HG02852 (cell line): Measurements from ENCODE around the gene IL17REL.
"Not testable (repeated sequence)": the region's sequence is repeated elsewhere in the genome, so short reads cannot be mapped to it uniquely, and the experiment has no call there.

ENCODE experiments used
- ATAC-seq: cut with Tn5 transposase; IDR thresholded peaks from one replicate; pipeline ENCODE4 v1.9.1; 2021; ENCODE audit warnings: mild to moderate bottlenecking, moderate library complexity; ENCODE audit not compliant: unreplicated experiment

IL17REL gene

GRCh38 chr22:49992921-49993648 is 19.5 kb downstream of the IL17REL start:
- no peak for ATAC-seq

DNA sequence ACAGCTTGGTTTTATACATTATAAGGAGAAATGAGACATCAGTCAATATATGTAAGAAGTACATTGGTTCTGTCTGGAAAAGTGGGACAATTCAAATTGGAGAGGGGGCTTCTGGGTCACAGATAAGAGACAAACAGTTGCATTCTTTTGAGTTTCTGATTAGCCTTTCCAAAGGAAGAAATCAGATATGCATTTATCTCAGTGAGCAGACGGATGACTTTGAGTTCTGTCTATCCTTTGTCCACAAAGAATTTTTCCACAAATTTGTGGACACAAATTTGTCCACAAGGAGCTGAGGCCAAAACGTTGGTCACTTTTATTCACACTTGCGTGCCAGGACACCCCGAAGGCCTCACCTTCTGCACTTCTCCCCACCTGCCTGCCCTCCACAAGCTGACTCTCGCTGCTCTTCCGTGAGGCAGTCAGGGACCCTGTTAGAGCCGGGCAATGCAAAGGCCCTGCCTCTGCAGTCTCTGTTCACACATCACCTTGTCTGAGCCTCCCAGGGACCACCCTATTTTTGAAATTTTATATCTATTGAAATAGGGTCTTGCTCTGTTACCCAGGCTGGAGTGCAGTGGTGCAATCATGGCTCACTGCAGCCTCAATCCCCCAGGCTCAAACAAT is 20.5 kb downstream of the IL17REL start:
- ATAC-seq = no peak

DNA sequence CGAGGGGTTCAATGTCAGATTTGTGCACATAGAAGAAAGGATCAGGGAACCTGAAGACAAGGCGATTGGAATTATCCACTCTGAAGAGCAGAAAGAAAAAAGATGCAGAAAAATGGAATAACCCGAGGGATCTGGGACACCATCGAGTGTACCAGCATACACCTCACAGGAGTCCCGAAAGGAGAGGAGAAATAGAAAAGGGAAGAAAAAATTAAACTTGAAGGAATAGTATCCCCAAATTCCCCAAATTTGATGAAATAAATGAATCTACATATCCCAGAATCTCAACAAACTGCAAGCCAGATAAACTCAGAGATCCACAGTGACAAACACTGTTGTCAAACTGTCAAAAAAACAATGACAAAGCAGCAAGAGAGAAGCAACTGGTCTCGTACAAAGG is 21.4 kb downstream of the IL17REL start:
- ATAC-seq = no peak

DNA sequence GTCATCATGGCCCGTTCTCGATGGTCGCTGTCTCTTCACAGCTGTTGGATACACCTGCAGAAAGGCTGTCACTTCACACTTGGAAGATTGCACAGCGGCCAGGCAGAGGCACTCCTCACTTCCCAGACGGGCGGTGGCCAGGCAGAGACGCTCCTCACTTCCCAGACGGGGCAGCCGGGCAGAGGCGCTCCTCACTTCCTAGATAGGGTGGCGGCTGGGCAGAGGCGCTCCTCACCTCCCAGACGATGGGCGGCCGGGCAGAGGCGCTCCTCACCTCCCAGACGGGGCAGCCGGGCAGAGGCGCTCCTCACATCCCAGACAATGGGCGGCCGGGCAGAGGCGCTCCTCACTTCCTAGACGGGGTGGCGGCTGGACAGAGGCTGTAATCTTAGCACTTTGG is 22.7 kb downstream of the IL17REL start:
- not testable (repeated sequence) for ATAC-seq

DNA sequence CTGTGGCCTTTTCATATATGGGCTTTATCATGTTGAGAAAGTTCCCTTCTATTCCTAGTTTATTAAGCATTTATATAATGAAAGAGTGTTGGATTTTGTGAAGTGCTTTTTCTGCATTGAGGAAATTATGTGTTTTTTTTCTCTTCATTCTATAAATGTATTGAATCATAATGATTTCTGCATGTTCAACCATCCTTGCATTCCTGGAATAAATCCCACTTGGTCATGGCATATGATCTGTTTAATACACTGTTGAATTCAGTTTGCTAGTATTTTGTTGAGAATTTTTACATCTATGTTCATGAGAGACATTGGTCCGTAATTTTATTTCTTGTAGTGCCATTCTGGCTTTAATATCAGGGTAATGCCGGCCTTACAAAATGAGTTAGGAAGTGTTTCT is 26.2 kb downstream of the IL17REL start:
- ATAC-seq = no peak

DNA sequence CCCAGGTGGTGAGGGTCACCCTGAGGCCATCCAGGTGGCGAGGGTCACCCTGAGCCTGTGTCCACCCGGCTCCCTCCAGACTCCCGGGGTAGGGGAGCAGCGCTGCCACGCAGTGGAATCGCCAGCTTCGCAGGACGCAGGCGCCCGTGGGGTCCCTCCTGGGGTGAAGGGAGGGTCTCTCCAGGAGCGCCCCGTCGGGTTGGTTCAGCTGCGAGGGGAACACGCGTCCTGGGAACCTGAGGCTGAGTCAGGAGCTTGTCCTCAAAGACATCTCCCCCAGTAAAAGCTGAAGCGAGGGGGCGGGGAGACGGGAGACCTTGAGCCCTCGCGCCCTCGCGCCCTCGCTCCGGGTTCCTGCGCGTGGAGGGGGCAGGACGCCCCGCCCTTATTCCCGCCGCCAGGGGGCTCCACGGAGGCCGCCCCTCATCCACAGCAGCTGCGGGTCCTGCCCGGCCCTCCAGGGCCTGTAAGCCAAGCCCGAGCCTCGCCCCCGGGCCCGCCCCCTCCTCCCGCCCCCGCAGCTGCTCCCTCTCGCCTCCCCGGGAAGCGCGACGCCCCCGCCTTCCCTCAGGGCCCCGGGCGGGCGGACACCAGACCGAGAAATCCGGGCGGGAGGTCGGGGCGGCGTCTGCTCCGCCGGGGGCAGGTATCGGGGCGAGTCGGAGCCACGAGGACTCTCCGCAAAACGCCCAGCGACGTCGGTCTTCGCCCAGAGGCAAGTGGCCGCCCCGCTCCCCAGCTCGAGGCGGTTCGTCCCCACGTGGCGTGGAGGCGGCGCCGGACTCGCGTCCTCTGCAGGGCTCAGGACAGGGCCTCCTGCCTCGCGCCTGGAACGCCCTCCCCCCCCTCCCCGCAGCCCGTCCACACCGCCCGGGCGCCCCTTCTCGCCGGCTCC is 29.2 kb downstream of the IL17REL start:
- ATAC-seq = no peak

- not testable (repeated sequence) for ATAC-seq
These were observed 30.8 kb downstream of the IL17REL start for GRCh38 chr22:49981799-49982198.

DNA sequence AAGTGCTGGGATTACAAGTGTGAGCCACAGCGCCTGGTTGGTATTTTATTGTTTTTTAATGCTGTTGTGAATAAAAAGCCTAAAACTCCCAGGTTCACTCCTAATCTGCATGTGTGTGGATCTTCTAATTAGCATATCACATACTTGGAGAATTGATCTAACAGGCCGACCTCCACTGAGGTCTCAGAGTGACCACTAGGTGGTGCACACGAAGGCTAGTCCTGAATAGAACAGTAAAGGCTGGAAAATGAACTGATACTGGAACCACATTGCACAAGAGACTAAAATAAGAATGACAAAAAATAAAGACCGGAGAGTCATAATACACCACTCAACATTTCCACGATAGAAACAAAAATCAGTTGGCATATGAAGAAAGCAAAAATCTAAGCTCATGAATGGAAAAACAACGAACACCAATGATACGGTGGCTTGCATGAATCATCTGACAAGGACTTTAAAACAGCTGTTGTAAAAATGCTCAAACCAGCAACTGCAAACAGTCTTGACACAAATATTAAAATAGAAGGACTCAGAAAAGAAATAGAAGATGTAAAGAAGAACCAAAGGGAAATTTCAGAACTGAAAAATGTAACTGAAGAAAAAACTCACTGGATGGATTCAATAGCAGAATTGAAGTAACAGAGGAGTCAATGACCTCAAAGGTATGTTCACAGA is 32.8 kb downstream of the IL17REL start:
- no peak for ATAC-seq

DNA sequence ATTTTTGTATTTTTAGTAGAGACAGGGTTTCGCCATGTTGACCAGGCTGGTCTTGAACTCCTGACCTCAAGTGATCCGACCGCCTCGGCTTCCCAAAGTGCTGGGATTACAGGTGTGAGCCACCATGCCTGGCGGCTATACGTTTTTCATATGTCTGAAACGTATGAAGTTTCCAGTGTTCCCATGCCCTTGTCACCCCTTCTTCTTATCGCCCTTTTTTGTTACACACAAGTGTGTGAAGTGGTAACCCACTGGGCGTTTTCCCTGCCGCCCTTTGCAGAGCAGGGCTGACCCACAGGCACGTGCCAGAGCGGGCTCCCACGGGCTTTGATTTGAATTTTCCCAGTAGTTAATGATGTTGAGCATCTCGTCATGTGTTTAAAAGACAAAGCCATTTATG is 35.0 kb downstream of the IL17REL start:
- ATAC-seq = no peak

- no peak for ATAC-seq
These were observed 36.0 kb downstream of the IL17REL start for GRCh38 chr22:49976439-49977175.

- no peak for ATAC-seq
These were observed 36.8 kb downstream of the IL17REL start for GRCh38 chr22:49975543-49976389.

DNA sequence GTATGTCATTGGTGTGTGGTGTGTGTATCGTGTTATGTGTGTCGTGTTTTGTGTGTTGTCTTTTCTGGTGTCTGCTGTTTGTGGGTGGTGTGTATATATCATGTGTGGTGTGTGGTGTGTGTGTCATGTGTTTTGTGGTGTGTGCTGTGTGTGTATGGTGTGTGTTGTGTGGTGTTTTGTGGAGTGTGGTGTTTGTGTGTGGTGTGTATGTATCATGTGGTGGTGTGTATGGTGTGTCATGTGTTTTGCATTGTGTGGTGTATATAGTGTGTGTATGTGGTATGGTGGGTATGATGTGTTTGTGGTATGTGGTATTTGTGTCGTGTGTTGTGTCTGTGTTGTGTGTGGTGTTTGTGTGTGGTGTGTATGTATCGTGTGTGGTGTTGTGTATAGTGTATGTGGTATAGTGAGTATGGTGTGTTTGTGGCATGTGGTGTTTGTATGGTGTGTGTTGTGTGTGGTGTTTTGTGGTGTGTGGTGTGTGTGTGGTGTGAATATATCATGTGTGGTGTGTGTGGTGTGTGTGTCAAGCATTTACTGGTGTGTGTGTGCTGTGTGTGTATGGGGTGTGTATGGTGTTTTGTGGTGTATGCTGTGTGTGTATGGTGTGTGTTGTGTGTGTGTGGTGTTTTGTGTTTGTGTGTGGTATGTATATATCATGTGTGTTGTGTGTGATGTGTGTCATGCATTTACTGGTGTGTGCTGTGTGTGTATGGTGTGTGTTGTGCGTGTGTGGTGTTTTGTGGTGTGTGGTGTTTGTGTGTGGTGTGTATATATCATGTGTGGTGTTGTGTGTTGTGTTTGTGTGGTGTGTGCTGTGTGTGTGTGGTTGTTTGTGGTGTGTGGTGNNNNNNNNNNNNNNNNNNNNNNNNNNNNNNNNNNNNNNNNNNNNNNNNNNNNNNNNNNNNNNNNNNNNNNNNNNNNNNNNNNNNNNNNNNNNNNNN is 39.3 kb downstream of the IL17REL start:
- ATAC-seq = no peak

DNA sequence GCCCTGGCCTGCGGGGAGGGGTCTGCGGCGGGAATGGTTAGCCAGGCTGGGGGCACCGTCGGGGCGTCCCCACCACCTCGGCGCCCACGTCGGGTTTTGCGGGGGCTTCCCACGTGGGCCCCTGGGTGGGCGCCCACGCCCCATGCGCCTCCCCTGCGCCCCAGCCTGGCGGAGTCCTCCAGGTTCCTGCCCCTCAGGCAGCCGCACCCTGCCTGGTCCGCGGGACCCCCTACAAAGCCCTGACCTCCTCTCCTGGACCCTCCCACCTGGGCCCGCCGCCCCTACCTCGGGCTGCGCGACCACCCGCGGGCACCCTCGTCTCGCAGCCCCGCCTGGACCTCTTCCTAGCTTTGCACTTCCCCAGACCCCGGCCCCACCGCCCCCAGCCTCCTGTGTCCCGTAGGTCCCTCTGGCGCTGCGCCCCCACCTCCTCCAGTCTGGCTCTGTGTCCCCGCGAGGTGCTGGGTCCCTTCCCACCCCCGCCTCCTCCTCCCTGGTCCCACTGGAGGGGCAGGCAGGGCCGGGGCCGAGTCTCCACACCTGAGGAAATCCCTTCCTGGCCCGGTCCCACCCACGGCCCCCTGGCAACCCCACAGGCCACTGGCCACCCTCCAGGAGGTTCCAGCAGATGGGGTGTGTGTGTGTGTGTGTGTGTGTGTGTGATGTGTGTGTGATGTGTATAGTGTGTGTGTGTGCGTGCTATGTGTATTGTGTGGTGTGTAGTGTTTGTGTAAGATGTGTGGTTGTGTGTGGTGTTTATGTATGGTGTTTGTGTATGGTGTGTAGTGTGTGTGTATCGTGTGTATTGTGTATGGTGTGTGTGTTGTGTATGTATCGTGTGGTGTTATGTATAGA is 40.2 kb downstream of the IL17REL start:
- ATAC-seq = no peak

DNA sequence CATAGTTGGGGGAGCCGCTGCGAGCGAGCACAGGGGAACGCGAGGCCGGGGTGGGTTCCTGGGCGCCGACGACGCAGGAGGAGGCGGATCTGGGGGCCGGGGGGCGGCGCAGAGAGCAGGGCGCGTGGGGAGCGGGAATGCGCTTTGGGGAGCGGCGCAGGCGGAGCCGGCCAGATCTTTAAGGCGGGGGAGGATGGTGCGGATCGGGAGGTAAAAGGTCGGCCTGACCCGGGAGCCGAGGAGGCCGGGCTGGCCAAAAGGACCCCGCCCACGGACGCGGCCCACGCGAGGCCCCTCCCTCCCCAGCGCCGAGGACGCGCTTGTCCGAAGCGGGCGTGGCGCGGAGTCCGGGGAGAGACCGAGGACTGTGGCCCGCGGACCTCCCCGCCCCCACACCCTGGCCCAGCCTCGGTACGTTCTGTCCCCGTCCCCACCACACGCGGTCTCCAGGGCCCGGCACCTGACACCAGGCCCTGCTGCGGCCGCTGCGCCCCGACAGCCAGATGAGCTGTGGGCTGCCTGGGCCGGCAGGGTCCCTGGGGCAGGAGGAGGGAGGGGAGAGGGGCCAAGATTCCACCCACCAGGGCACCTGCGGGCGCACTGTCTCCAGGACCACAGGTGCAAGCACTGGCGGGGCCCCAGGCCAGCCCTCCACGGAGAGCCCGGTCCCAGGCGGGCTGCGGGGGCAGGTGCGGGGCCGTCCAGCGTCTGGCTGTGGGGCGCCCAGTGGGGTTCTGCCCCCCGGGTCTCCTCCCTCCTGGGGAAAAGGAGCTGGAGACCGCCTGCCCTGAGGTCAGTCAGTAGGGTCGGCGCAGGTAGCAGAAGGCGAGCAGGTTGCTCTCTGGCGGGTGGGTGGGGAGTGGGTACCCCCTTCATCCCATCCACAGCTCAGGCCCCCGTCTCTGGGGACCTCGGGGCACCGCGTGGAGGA is 41.1 kb downstream of the IL17REL start:
- ATAC-seq = no peak

DNA sequence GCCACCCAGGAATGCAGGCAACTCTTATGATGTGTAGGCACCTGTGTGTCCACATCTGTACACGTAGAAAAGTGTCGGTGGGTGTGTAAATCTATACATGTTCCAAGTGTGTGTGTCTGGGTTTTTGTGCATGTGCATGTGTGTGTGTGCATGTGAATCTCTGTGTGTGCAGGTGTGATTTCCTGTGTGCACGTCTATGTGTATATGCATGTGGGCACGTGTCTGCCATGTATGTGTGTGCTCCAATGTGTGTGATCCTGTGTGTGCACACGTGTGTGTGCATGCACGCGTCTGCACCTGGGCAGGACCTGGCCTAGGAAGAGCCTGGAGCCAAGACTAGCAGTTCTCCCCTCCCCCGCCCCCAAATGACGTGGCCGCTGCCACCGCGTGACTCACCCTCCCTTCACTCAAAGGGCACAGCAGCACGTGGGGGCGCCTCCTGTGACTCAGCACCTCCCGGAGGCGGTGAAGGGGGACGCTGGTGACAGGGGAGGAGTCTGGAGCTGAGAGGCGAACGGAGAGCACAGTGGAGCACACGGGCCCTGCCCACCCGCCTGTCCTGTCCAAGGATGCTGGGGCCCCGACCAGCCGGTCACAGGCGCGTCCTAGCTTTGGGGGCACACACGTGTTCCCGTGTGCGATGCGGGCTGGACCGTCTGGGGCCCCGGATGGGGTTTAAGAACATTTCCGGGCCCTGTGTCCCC is 41.9 kb downstream of the IL17REL start:
- no peak for ATAC-seq
